ENCODE results near the gene FLNA. TPM values are rescaled to one million over a fixed set of nuclear protein-coding genes. Genes with fewer than 3 reads are reported as not detected.

Gene FLNA
- total and polyA plus RNA-seq, 9 of the 15 experiments (the other 6 are each of a cell fraction or from before 2014, with no cell fraction given): 6.2 to 735 (median 135) TPM

GRCh38 chrX:154368630-154369448 lies 5.6 kb downstream of the FLNA start:
- WGBS (ENCODE audit: insufficient coverage, low coverage, missing lambda C conversion rate): 2% methylated on average over 7 of the region's 16 CpGs
- peak overlapping the region; percentile 91 to 94 for H3K9ac ChIP-seq (ENCODE audit: insufficient read depth in 1 of 2, low read depth in 2 of 2, low read length in 2 of 2)
- peak overlapping the region; percentile 96 for H3K4me2 ChIP-seq (ENCODE audit: insufficient read depth, low read length)
- H3K27me3 ChIP-seq (ENCODE audit: control insufficient read depth in 2 of 2, insufficient read depth in 2 of 2, low read length in 2 of 2): no peaks in the 10 kb centered on the region
- no peak overlapping the region for H2AFZ ChIP-seq (ENCODE audit: low read depth, low read length)
- H3K4me3 ChIP-seq: peak overlapping the region; percentile 89
- DNase-seq (ENCODE audit: extremely low read depth in 1 of 4, low spot score in 3 of 4): peak; percentile 73 to 94 (median 82)
- ATAC-seq: peak; percentile 79
- H4K20me1 ChIP-seq (replicated peaks; ENCODE audit: control insufficient read depth, insufficient read depth, low read length): no peaks in the 10 kb centered on the region; the same call in 1 of the 2 replicates
- no peaks in the 10 kb centered on the region for H3K9me1 ChIP-seq (ENCODE audit: control insufficient read depth, insufficient read depth, low read length)
- peaks cover 61% of the 10 kb centered on the region for H3K79me2 ChIP-seq (ENCODE audit: control insufficient read depth, insufficient read depth, low read length)
- peaks cover 50% of the 10 kb centered on the region; the same call in 2 of the 3 replicates for H3K36me3 ChIP-seq (ENCODE audit: control insufficient read depth, insufficient read depth, low read length)
- ChIA-PET POLR2A (interaction anchor here (0.6 to 1.3 kb wide), 7 partner anchors 11 to 591 kb away, joined by 3 to 5 read pairs (median 4); partner anchors contain the start of gene FAM3A), CTCF (ENCODE audit: low intra/inter-chr PET ratio) (no interaction called here)
- no TSS peak for BruUV-seq (replicated peaks)
- in situ Hi-C loops (cut with MboI) (no loop called here), intact Hi-C loops (cut with micrococcal nuclease) (no loop called here)
- FAIRE-seq: peak; percentile 97
- no peaks in the 10 kb centered on the region for H3K9me3 ChIP-seq (replicated peaks; ENCODE audit: control insufficient read depth, insufficient read depth, low read depth, low read length)
- peak overlapping the region; percentile 99 for H3K27ac ChIP-seq (ENCODE audit: extremely low read depth, low read depth, low read length)
- peaks cover 16 to 78% of the 10 kb centered on the region in 2 experiments for H3K4me1 ChIP-seq (replicated peaks in 1 of 2; ENCODE audit: control insufficient read depth in 2 of 2, insufficient read depth in 2 of 2, low read length in 2 of 2)
- TF ChIP-seq ZBTB1 (CRISPR knock-in tag; IDR thresholded peaks at IDR 0.05; ENCODE audit: borderline replicate concordance, low read depth): no peak; the same call in 1 of the 2 replicates
- TF ChIP-seq ADNP (tag; IDR thresholded peaks at IDR 0.05): no peak
- peak; percentile 89 for TF ChIP-seq TEAD4 (IDR thresholded peaks at IDR 0.05; ENCODE audit: low read length)
- TF ChIP-seq TEAD4 (CRISPR knock-in tag; IDR thresholded peaks at IDR 0.05; ENCODE audit: borderline replicate concordance): no peak; the same call in 1 of the 2 replicates
- TF ChIP-seq ZFP1 (CRISPR knock-in tag; IDR thresholded peaks at IDR 0.05): no peak
- peak; percentile 56 for TF ChIP-seq POLR2B (IDR thresholded peaks at IDR 0.05; ENCODE audit: low read depth, partially characterized antibody)
- no peak for TF ChIP-seq ZBTB40 (IDR thresholded peaks at IDR 0.05)
- no peak for TF ChIP-seq ZBTB40 (CRISPR knock-in tag; IDR thresholded peaks at IDR 0.05)
- TF ChIP-seq ZNF639 (CRISPR knock-in tag; conservative IDR thresholded peaks at IDR 0.05 in 1 of 2, IDR thresholded peaks at IDR 0.05 in 1 of 2): peak in 1 of 2 experiments; percentile 53; a peak in 1 of 4 replicates
- TF ChIP-seq FOXJ2 (tag; IDR thresholded peaks at IDR 0.05): no peak; the same call in 1 of the 2 replicates
- no peak for TF ChIP-seq NFE2 (IDR thresholded peaks at IDR 0.05; ENCODE audit: low read depth)
